ENCODE results near the gene STK24. TPM values are rescaled to one million over a fixed set of nuclear protein-coding genes. Genes with fewer than 3 reads are reported as not detected.

The STK24 gene
- total RNA-seq, 1 donor = 82.2 TPM

DNA sequence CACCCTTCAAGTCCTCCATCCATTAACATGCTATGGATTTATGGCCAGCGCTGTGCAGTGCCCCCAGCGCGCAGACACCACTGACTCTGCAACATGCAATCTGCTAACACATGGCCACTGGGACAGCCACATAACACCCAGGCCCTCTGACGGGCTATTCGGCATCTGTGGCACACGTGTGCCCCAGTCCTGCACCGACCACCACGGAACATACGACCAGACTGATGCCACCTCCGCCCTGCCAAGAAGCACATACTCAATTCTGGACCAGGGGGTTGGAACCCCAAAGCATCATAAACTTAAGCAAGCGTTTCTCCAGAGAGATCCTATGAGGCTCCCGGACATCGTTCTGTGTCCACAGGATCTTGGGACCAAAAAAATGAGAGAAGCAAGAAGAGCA is 9.8 kb downstream of the STK24 start:
- Histone ChIP-seq H3K4me2 (ENCODE audit: insufficient read depth, low read length) (no peak overlapping the region), H3K9me3 (ENCODE audit: low read depth, low read length) (no peaks in the 10 kb centered on the region), H3K4me1 (ENCODE audit: insufficient read depth, low read length) (peaks cover 50% of the 10 kb centered on the region), H2AFZ (ENCODE audit: low read length) (no peak overlapping the region), H3K27me3 (ENCODE audit: insufficient read depth, low read length) (no peaks in the 10 kb centered on the region), H3K79me2 (ENCODE audit: insufficient read depth, low read length) (peaks cover 97% of the 10 kb centered on the region), H3K36me3 (ENCODE audit: insufficient read depth, low read length) (peaks cover 6% of the 10 kb centered on the region), H3K27ac (ENCODE audit: low read depth, low read length) (no peak overlapping the region), H4K20me1 (ENCODE audit: insufficient read depth, low read length) (peaks cover 53% of the 10 kb centered on the region), H3K4me3 (ENCODE audit: insufficient read depth, low read length) (no peak overlapping the region)
- DNase-seq (ENCODE audit: insufficient read length, low spot score, missing footprints) = no peak
- TF ChIP-seq, protein P1, sequence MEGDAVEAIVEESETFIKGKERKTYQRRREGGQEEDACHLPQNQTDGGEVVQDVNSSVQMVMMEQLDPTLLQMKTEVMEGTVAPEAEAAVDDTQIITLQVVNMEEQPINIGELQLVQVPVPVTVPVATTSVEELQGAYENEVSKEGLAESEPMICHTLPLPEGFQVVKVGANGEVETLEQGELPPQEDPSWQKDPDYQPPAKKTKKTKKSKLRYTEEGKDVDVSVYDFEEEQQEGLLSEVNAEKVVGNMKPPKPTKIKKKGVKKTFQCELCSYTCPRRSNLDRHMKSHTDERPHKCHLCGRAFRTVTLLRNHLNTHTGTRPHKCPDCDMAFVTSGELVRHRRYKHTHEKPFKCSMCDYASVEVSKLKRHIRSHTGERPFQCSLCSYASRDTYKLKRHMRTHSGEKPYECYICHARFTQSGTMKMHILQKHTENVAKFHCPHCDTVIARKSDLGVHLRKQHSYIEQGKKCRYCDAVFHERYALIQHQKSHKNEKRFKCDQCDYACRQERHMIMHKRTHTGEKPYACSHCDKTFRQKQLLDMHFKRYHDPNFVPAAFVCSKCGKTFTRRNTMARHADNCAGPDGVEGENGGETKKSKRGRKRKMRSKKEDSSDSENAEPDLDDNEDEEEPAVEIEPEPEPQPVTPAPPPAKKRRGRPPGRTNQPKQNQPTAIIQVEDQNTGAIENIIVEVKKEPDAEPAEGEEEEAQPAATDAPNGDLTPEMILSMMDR (IDR thresholded peaks at IDR 0.05; ENCODE audit: extremely low read depth, low read depth, low read length) = no peak

DNA sequence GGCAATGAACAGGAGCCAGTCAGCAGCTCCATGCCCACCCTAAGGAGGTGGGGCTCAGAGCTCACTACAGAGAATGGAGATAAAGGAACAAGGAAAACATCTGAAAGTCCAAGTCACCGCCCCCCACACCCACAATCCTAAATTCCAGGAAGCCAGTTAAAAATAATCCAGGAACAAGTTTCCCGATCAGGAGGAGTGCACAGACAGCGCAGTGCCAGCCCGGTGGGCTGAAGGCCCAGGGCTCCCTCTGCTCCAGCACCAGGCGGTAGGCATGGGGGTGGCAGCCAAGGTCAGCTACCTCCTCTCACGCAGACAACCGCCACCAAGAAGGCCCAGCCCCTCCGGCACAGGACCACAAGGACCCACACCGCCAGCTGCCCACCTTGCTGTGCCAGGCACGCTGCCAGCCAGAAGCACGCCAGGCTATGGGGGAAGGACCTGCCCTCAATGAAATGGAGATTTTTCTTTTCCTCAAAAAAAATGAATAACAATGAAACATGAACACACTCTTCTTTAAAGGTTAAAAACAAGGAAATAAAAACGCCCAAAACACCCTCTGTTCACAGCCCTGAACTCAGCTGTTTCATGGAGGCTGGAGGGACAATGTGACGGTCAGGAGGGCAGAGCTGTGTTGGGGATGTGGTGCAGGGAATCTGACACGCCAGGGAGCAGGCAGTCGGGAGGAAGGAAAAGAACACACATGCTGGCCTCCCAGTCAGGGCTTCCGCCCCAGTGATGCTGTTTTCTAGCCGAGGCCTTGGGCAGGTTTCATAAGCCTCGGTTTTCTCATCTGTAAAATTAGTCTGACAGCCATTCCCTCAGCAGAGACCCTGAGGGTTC is 11.0 kb downstream of the STK24 start:
- Histone ChIP-seq H2AFZ (ENCODE audit: low read length) (no peak overlapping the region), H3K27me3 (ENCODE audit: insufficient read depth, low read length) (no peaks in the 10 kb centered on the region), H3K36me3 (ENCODE audit: insufficient read depth, low read length) (peaks cover 6% of the 10 kb centered on the region), H3K9me3 (ENCODE audit: low read depth, low read length) (no peaks in the 10 kb centered on the region), H3K27ac (ENCODE audit: low read depth, low read length) (peak overlapping the region; percentile 68), H3K4me3 (ENCODE audit: insufficient read depth, low read length) (peak overlapping the region; percentile 12), H3K4me1 (ENCODE audit: insufficient read depth, low read length) (peaks cover 38% of the 10 kb centered on the region), H4K20me1 (ENCODE audit: insufficient read depth, low read length) (peaks cover 46% of the 10 kb centered on the region), H3K4me2 (ENCODE audit: insufficient read depth, low read length) (peak overlapping the region; percentile 46), H3K79me2 (ENCODE audit: insufficient read depth, low read length) (peaks cover 97% of the 10 kb centered on the region)
- DNase-seq (ENCODE audit: insufficient read length, low spot score, missing footprints) = peak; percentile 45
- TF ChIP-seq, protein P1 (IDR thresholded peaks at IDR 0.05; ENCODE audit: extremely low read depth, low read depth, low read length) = no peak

DNA sequence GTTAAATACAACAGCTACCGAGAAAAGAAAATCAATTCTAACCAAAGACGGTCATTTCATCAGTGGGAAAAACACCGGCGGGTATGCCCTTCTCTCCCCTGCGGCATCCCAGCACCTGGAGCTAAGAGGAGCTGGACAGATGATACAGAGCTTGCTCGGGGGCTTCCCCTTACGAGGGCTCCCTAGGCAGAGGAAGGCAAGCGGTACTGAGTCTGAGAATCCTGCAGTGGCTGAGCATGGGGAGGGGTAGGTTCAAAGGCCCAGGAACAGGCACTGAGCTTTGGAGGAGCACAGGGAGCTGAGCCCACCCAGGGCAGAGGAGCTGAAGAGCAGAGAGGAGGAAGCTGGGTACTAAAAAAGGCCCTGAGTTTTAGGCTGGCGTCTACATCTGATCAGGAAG is 12.7 kb downstream of the STK24 start:
- no peak for DNase-seq (ENCODE audit: insufficient read length, low spot score, missing footprints)
- H3K9me3 ChIP-seq (ENCODE audit: low read depth, low read length) = no peaks in the 10 kb centered on the region
- no peak overlapping the region for H3K4me2 ChIP-seq (ENCODE audit: insufficient read depth, low read length)
- no peak overlapping the region for H3K27ac ChIP-seq (ENCODE audit: low read depth, low read length)
- H3K4me1 ChIP-seq (ENCODE audit: insufficient read depth, low read length) = peaks cover 24% of the 10 kb centered on the region
- no peak overlapping the region for H3K4me3 ChIP-seq (ENCODE audit: insufficient read depth, low read length)
- peaks cover 97% of the 10 kb centered on the region for H3K79me2 ChIP-seq (ENCODE audit: insufficient read depth, low read length)
- H4K20me1 ChIP-seq (ENCODE audit: insufficient read depth, low read length) = peaks cover 43% of the 10 kb centered on the region
- TF ChIP-seq, protein P1 (IDR thresholded peaks at IDR 0.05; ENCODE audit: extremely low read depth, low read depth, low read length) = no peak
- no peak overlapping the region for H2AFZ ChIP-seq (ENCODE audit: low read length)
- no peaks in the 10 kb centered on the region for H3K27me3 ChIP-seq (ENCODE audit: insufficient read depth, low read length)
- H3K36me3 ChIP-seq (ENCODE audit: insufficient read depth, low read length) = peaks cover 6% of the 10 kb centered on the region

DNA sequence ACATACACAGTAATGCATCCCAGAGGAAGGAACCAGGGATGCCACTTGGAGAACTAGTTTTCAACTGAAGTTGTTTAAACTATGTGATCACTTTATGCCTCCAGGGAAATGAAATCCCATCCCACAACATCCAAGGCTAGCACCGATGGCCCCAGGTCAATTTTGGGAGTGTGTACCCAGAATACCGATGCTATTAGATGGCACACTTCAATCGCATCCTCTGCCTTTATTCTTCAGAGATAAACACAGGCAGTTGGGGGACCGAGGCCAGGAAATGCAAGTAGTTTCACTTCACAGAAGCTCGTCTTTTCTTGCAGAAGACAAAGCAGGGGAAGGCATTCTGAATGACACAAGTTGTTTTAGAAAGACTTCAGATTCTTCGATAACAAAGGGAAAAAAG is 13.8 kb downstream of the STK24 start:
- H3K4me1 ChIP-seq (ENCODE audit: insufficient read depth, low read length) = peaks cover 24% of the 10 kb centered on the region
- no peak for DNase-seq (ENCODE audit: insufficient read length, low spot score, missing footprints)
- H3K36me3 ChIP-seq (ENCODE audit: insufficient read depth, low read length) = peaks cover 6% of the 10 kb centered on the region
- TF ChIP-seq, protein P1 (IDR thresholded peaks at IDR 0.05; ENCODE audit: extremely low read depth, low read depth, low read length) = no peak
- peak overlapping the region; percentile 77 for H3K4me2 ChIP-seq (ENCODE audit: insufficient read depth, low read length)
- H3K4me3 ChIP-seq (ENCODE audit: insufficient read depth, low read length) = peak overlapping the region; percentile 31
- H4K20me1 ChIP-seq (ENCODE audit: insufficient read depth, low read length) = peaks cover 36% of the 10 kb centered on the region
- H3K27me3 ChIP-seq (ENCODE audit: insufficient read depth, low read length) = no peaks in the 10 kb centered on the region
- peaks cover 96% of the 10 kb centered on the region for H3K79me2 ChIP-seq (ENCODE audit: insufficient read depth, low read length)
- H2AFZ ChIP-seq (ENCODE audit: low read length) = no peak overlapping the region
- no peak overlapping the region for H3K27ac ChIP-seq (ENCODE audit: low read depth, low read length)
- no peaks in the 10 kb centered on the region for H3K9me3 ChIP-seq (ENCODE audit: low read depth, low read length)

Measured in osteoblast (primary cell).